ENCODE measurements around the gene TBCE.
"Not testable (repeated sequence)": the region's sequence is repeated elsewhere in the genome, so short reads cannot be mapped to it uniquely, and the experiment has no call there.

Gene TBCE

GRCh38 chr1:235357485-235358373, 9.5 kb upstream of the TBCE start:
- peak; percentile 53 for DNase-seq (ENCODE audit: low spot score)

- DNase-seq (ENCODE audit: low spot score) = no peak
Observed at GRCh38 chr1:235358899-235359298, 8.3 kb upstream of the TBCE start.

GRCh38 chr1:235364189-235364588, 3.0 kb upstream of the TBCE start:
- not testable (repeated sequence) for DNase-seq (ENCODE audit: low spot score)

- DNase-seq (ENCODE audit: low spot score) = no peak
Observed at GRCh38 chr1:235366286-235366685, 941 bp upstream of the TBCE start.

GRCh38 chr1:235368428-235368827, 1.2 kb downstream of the TBCE start:
- DNase-seq (ENCODE audit: low spot score) = no peak

- no peak for DNase-seq (ENCODE audit: low spot score)
Observed at GRCh38 chr1:235369802-235370201, 2.6 kb downstream of the TBCE start.

GRCh38 chr1:235375919-235376605, 8.8 kb downstream of the TBCE start:
- DNase-seq (ENCODE audit: low spot score) = no peak

GRCh38 chr1:235378134-235378735, 11.0 kb downstream of the TBCE start:
- DNase-seq (ENCODE audit: low spot score) = not testable (repeated sequence)

GRCh38 chr1:235381955-235382739, 14.9 kb downstream of the TBCE start:
- DNase-seq (ENCODE audit: low spot score) = not testable (repeated sequence)

GRCh38 chr1:235385633-235386032, 18.4 kb downstream of the TBCE start:
- not testable (repeated sequence) for DNase-seq (ENCODE audit: low spot score)

- no peak for DNase-seq (ENCODE audit: low spot score)
Observed at GRCh38 chr1:235391874-235392273, 24.6 kb downstream of the TBCE start.

- no peak for DNase-seq (ENCODE audit: low spot score)
Observed at GRCh38 chr1:235397733-235398132, 30.5 kb downstream of the TBCE start.

- DNase-seq (ENCODE audit: low spot score) = no peak
Observed at GRCh38 chr1:235399661-235400060, 32.4 kb downstream of the TBCE start.

GRCh38 chr1:235401251-235401650, 34.0 kb downstream of the TBCE start:
- DNase-seq (ENCODE audit: low spot score) = no peak

- no peak for DNase-seq (ENCODE audit: low spot score)
Observed at GRCh38 chr1:235402457-235403200, 35.4 kb downstream of the TBCE start.

GRCh38 chr1:235403593-235403992, 36.4 kb downstream of the TBCE start:
- no peak for DNase-seq (ENCODE audit: low spot score)

GRCh38 chr1:235404190-235404589, 37.0 kb downstream of the TBCE start:
- DNase-seq (ENCODE audit: low spot score) = no peak

- no peak for DNase-seq (ENCODE audit: low spot score)
Observed at GRCh38 chr1:235407419-235407818, 40.2 kb downstream of the TBCE start.

GRCh38 chr1:235408503-235408960, 41.3 kb downstream of the TBCE start:
- no peak for DNase-seq (ENCODE audit: low spot score)

- no peak for DNase-seq (ENCODE audit: low spot score)
Observed at GRCh38 chr1:235409042-235409820, 42.0 kb downstream of the TBCE start.

All from ecto neural progenitor cell (in vitro differentiated cells).